Measurements from ENCODE around the gene RTL10.

DNA sequence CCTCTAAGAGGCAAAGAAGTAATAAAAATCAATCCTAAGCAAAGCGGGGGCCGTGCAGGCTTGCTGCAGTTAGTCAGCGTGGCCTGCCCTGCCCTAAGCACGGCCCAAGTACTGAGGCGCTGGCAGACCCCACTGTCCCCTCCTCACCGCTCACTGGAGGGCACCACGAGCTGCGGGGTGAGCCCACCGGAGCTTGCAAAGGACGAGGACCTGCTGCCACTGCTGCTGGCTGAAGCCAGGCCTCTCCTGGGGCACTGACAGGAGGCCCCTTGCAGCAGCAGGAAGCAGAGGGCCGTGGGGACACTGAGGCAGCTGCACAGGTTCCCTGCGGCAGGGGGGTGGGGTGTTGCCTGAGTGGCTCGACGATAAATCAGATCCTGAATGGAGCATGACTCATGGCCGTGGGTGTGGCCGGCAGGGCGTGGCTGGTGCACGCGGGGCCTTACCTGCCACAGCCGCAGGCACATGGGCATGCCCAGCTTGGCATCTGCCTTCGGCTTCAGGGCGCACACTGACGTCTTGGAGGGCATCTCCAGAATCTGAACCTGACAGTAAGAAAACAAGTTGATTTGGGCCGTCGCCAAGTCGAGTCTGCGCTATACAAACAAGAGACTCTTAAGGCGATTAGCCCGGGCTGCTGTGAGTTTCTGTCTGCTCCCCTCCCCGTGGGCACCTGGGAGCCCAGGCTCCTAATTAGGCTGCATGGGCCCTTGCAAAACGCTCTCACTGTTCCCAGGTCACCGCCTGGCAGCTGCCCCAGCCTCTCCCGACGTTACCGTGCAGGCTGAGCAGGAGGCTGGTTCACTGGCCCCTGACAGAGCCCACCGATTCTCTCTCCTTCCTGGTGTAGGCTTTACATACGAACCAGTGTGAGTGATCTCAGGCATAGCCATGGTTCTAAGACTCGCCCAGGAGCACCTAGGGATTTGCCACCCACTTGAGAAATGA lies 48.2 kb downstream of the RTL10 start:
- TF ChIP-seq, protein P1, sequence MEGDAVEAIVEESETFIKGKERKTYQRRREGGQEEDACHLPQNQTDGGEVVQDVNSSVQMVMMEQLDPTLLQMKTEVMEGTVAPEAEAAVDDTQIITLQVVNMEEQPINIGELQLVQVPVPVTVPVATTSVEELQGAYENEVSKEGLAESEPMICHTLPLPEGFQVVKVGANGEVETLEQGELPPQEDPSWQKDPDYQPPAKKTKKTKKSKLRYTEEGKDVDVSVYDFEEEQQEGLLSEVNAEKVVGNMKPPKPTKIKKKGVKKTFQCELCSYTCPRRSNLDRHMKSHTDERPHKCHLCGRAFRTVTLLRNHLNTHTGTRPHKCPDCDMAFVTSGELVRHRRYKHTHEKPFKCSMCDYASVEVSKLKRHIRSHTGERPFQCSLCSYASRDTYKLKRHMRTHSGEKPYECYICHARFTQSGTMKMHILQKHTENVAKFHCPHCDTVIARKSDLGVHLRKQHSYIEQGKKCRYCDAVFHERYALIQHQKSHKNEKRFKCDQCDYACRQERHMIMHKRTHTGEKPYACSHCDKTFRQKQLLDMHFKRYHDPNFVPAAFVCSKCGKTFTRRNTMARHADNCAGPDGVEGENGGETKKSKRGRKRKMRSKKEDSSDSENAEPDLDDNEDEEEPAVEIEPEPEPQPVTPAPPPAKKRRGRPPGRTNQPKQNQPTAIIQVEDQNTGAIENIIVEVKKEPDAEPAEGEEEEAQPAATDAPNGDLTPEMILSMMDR (IDR thresholded peaks at IDR 0.05) = no peak
- no peak for TF ChIP-seq POLR2A (IDR thresholded peaks at IDR 0.05)
